ENCODE results near the gene ITGA1. TPM values are rescaled to one million over a fixed set of nuclear protein-coding genes. Genes with fewer than 3 reads are reported as not detected.

Gene ITGA1
- total and polyA plus RNA-seq, 2 donors (not counting 1 experiment from before 2014, with no cell fraction given): 0.74 TPM; not detected in 1

GRCh38 chr5:52767766-52768480, 19.8 kb upstream of the ITGA1 start:
- DNase-seq: no peak

GRCh38 chr5:52769061-52769460, 18.7 kb upstream of the ITGA1 start:
- H3K27me3 Mint-ChIP-seq: peaks cover 8% of the 10 kb centered on the region
- intact Hi-C loops (cut with micrococcal nuclease): no loop called here
- no peaks in the 10 kb centered on the region for H4K20me1 ChIP-seq (ENCODE audit: control insufficient read depth, insufficient read depth, low read length, poor library complexity, severe bottlenecking)
- no peaks in the 10 kb centered on the region for H3K79me2 ChIP-seq (ENCODE audit: control insufficient read depth, insufficient read depth, low read length)
- H2AFZ ChIP-seq (ENCODE audit: insufficient read depth, low read depth, low read length, poor library complexity, severe bottlenecking): no peak overlapping the region
- no peak overlapping the region for H3K27ac ChIP-seq (ENCODE audit: low read length in 2 of 2)
- H3K4me1 Mint-ChIP-seq: no peaks in the 10 kb centered on the region
- H3K27me3 ChIP-seq (replicated peaks in 1 of 4; ENCODE audit: control extremely low read depth in 1 of 4, control insufficient read depth in 3 of 4, insufficient read depth in 4 of 4, low read length in 3 of 4): no peaks in the 10 kb centered on the region
- no peak for TF ChIP-seq EZH2 (IDR thresholded peaks at IDR 0.05; ENCODE audit: borderline replicate concordance, insufficient read depth, low read depth, low read length, poor library complexity, severe bottlenecking)
- TF ChIP-seq, protein P1, sequence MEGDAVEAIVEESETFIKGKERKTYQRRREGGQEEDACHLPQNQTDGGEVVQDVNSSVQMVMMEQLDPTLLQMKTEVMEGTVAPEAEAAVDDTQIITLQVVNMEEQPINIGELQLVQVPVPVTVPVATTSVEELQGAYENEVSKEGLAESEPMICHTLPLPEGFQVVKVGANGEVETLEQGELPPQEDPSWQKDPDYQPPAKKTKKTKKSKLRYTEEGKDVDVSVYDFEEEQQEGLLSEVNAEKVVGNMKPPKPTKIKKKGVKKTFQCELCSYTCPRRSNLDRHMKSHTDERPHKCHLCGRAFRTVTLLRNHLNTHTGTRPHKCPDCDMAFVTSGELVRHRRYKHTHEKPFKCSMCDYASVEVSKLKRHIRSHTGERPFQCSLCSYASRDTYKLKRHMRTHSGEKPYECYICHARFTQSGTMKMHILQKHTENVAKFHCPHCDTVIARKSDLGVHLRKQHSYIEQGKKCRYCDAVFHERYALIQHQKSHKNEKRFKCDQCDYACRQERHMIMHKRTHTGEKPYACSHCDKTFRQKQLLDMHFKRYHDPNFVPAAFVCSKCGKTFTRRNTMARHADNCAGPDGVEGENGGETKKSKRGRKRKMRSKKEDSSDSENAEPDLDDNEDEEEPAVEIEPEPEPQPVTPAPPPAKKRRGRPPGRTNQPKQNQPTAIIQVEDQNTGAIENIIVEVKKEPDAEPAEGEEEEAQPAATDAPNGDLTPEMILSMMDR (IDR thresholded peaks at IDR 0.05): no peak
- POLR2A ChIA-PET: no interaction called here
- no peaks in the 10 kb centered on the region for H3K4me1 ChIP-seq (ENCODE audit: control insufficient read depth in 2 of 2, insufficient read depth in 2 of 2, low read length in 2 of 2)
- no peak overlapping the region for H3K4me2 ChIP-seq (replicated peaks; ENCODE audit: low read depth, low read length, poor library complexity, severe bottlenecking)
- H3K4me3 ChIP-seq (ENCODE audit: control extremely low read depth in 1 of 5, extremely low read depth in 1 of 5, insufficient read depth in 1 of 5, low read depth in 2 of 5, low read length in 4 of 5): no peak overlapping the region
- ATAC-seq (ENCODE audit: low read depth): no peak
- H3K9ac ChIP-seq (ENCODE audit: low read length): no peak overlapping the region
- no peaks in the 10 kb centered on the region for H3K9me3 ChIP-seq (ENCODE audit: control extremely low read depth in 1 of 3, control insufficient read depth in 2 of 3, insufficient read depth in 1 of 3, low read length in 2 of 3)
- no peaks in the 10 kb centered on the region for H3K9me3 Mint-ChIP-seq (ENCODE audit: insufficient read depth)
- no peak overlapping the region for H3K27ac Mint-ChIP-seq
- CTCF ChIA-PET: no interaction called here
- no peaks in the 10 kb centered on the region for H3K36me3 ChIP-seq (replicated peaks in 1 of 2; ENCODE audit: control extremely low read depth in 1 of 2, control insufficient read depth in 1 of 2, extremely low read depth in 1 of 2, insufficient read depth in 2 of 2, low read length in 1 of 2)
- no peak overlapping the region for H3K4me3 Mint-ChIP-seq
- DNase-seq: no peak
- whole genome bisulfite sequencing (ENCODE audit: insufficient coverage): 100% methylated on average over 2 of the region's 5 CpGs

More at GRCh38 chr5:52767766-52768480, 19.8 kb upstream of the ITGA1 start:
- Mint-ChIP-seq H3K27ac (no peak overlapping the region), H3K9me3 (ENCODE audit: insufficient read depth) (no peaks in the 10 kb centered on the region), H3K27me3 (peaks cover 3% of the 10 kb centered on the region), H3K4me3 (no peak overlapping the region), H3K4me1 (no peaks in the 10 kb centered on the region)
- H3K4me1 ChIP-seq (ENCODE audit: control insufficient read depth in 2 of 2, insufficient read depth in 2 of 2, low read length in 2 of 2): no peaks in the 10 kb centered on the region
- no peaks in the 10 kb centered on the region for H3K79me2 ChIP-seq (ENCODE audit: control insufficient read depth, insufficient read depth, low read length)
- ATAC-seq (ENCODE audit: low read depth): no peak
- H3K4me2 ChIP-seq (replicated peaks; ENCODE audit: low read depth, low read length, poor library complexity, severe bottlenecking): no peak overlapping the region
- H3K27me3 ChIP-seq (replicated peaks in 1 of 4; ENCODE audit: control extremely low read depth in 1 of 4, control insufficient read depth in 3 of 4, insufficient read depth in 4 of 4, low read length in 3 of 4): no peaks in the 10 kb centered on the region
- TF ChIP-seq, protein P1 (IDR thresholded peaks at IDR 0.05): no peak
- no peak overlapping the region for H3K4me3 ChIP-seq (ENCODE audit: control extremely low read depth in 1 of 5, extremely low read depth in 1 of 5, insufficient read depth in 1 of 5, low read depth in 2 of 5, low read length in 4 of 5)
- no peaks in the 10 kb centered on the region for H3K9me3 ChIP-seq (ENCODE audit: control extremely low read depth in 1 of 3, control insufficient read depth in 2 of 3, insufficient read depth in 1 of 3, low read length in 2 of 3)
- intact Hi-C loops (cut with micrococcal nuclease): no loop called here
- no peak overlapping the region for H2AFZ ChIP-seq (ENCODE audit: insufficient read depth, low read depth, low read length, poor library complexity, severe bottlenecking)
- H3K36me3 ChIP-seq (replicated peaks in 1 of 2; ENCODE audit: control extremely low read depth in 1 of 2, control insufficient read depth in 1 of 2, extremely low read depth in 1 of 2, insufficient read depth in 2 of 2, low read length in 1 of 2): no peaks in the 10 kb centered on the region
- no peak overlapping the region for H3K9ac ChIP-seq (ENCODE audit: low read length)
- POLR2A ChIA-PET: no interaction called here
- WGBS (ENCODE audit: insufficient coverage): no CpG with 5 or more reads among the region's 1 CpG
- CTCF ChIA-PET: interaction anchor here (0.8 kb wide), 1 partner anchor 11 kb away, joined by 3 read pairs; no protein-coding TSS in a partner anchor
- no peak overlapping the region for H3K27ac ChIP-seq (ENCODE audit: low read length in 2 of 2)
- H4K20me1 ChIP-seq (ENCODE audit: control insufficient read depth, insufficient read depth, low read length, poor library complexity, severe bottlenecking): no peaks in the 10 kb centered on the region

All from B cell (primary cell).